Transverse colon (tissue), 3 donors: ENCODE data around the gene ZNF302.

Source experiments
- POLR2A ChIP-seq: fragments of 450-650 bp; IDR thresholded peaks from one replicate; pipeline ENCODE4 v1.6.1; 2016; ENCODE audit warnings: antibody characterized with exemption, mild to moderate bottlenecking, moderate library complexity
- TF ChIP-seq, protein P1 (sequence below), 5 experiments: fragments of 200-600 bp in 3 of 5; fragments of 450-650 bp in 2 of 5; sonication (generic) in 3 of 5; IDR thresholded peaks; 1 replicate in 2 of 5; 2 replicates in 3 of 5; pipeline ENCODE4 v1.5.1; 2016 to 2017; ENCODE audit warnings: antibody characterized with exemption in 5 of 5, inconsistent platforms in 3 of 5, mild to moderate bottlenecking in 2 of 5, moderate library complexity in 1 of 5

DNA sequence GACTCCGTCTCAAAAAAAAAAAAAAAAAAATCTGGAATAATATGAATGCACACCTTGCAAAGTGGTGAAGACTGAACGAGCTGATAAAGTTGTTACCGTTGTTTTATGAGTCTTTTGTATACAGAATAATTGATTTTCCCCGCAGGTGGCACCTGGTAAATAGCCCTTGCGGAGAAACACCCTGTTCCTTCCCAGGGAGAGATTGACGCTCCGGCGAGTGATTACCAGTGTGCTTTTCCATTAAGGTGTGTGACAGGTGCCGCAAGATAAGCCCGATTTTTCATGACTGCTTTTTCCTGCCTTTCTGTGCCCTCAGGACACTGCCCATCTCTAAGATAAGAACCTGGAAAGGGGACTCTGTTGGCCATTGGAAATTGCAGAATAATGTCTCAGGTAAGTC lies 943 bp downstream of the ZNF302 start:
- TF ChIP-seq, protein P1, sequence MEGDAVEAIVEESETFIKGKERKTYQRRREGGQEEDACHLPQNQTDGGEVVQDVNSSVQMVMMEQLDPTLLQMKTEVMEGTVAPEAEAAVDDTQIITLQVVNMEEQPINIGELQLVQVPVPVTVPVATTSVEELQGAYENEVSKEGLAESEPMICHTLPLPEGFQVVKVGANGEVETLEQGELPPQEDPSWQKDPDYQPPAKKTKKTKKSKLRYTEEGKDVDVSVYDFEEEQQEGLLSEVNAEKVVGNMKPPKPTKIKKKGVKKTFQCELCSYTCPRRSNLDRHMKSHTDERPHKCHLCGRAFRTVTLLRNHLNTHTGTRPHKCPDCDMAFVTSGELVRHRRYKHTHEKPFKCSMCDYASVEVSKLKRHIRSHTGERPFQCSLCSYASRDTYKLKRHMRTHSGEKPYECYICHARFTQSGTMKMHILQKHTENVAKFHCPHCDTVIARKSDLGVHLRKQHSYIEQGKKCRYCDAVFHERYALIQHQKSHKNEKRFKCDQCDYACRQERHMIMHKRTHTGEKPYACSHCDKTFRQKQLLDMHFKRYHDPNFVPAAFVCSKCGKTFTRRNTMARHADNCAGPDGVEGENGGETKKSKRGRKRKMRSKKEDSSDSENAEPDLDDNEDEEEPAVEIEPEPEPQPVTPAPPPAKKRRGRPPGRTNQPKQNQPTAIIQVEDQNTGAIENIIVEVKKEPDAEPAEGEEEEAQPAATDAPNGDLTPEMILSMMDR (IDR thresholded peaks at IDR 0.05): no peak
- TF ChIP-seq POLR2A: no peak
